Sigmoid colon (tissue), 4 donors: ENCODE data around the gene LRRC74A.

Experiments used
- POLR2AphosphoS5 ChIP-seq, 4 donors: sonication (generic); formaldehyde crosslinking; IDR thresholded peaks; one replicate each; pipeline ENCODE4 v1.6.1; 2017; ENCODE audit warnings: antibody characterized with exemption in 4 of 4
- TF ChIP-seq, protein P1 (sequence below), 4 experiments: fragments of 450-650 bp in 3 of 4; fragments of 200-600 bp in 1 of 4; IDR thresholded peaks; one replicate each; pipeline ENCODE4 v1.5.1; 2016 to 2019; ENCODE audit warnings: antibody characterized with exemption in 4 of 4, mild to moderate bottlenecking in 3 of 4, moderate library complexity in 2 of 4

DNA sequence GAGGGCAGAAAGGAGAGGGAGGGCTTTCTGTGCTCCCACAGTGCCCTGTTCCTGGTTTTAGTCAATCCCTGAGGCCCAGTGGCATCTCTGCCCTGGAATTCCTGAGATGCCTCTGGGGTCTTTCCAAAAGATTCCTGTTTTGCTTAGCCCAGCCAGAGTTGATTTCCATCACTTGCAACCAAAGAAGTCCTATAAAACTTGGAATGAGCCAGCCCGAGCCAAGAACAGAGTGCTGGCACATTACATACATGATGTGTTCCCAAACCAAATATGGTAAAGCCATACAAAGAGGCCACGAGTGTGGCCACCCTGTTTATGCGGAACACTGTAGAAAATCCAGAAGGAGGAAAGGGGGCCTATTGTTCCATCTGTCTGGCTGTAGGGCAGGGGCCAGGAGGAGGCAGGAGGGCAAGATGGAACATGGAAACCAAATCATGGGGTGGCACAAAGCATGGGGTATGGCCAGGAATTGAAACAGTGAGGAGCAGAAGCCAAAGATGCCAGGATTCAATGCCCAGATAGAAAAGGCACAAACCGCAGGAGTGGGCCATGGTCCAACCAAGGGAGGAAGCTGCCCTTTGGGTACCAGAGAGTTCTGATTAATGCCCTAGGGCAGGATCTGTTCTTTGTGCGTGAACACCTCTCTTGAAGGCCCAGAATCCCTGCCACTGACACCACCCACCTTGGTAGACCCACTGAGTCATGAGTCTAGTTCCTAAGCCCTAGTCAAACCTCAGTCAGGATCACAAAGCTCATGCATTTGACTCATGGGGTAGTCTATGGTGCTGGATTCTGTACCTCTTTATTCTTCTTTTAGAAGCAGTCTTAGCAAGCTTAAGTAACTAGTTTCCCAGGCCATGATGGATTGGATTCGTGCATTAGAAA lies 75.2 kb downstream of the LRRC74A start:
- peak in 3 of 4 donors; percentile 57 to 61 (median 59) for TF ChIP-seq POLR2AphosphoS5 (IDR thresholded peaks at IDR 0.05)
- TF ChIP-seq, protein P1, sequence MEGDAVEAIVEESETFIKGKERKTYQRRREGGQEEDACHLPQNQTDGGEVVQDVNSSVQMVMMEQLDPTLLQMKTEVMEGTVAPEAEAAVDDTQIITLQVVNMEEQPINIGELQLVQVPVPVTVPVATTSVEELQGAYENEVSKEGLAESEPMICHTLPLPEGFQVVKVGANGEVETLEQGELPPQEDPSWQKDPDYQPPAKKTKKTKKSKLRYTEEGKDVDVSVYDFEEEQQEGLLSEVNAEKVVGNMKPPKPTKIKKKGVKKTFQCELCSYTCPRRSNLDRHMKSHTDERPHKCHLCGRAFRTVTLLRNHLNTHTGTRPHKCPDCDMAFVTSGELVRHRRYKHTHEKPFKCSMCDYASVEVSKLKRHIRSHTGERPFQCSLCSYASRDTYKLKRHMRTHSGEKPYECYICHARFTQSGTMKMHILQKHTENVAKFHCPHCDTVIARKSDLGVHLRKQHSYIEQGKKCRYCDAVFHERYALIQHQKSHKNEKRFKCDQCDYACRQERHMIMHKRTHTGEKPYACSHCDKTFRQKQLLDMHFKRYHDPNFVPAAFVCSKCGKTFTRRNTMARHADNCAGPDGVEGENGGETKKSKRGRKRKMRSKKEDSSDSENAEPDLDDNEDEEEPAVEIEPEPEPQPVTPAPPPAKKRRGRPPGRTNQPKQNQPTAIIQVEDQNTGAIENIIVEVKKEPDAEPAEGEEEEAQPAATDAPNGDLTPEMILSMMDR (IDR thresholded peaks at IDR 0.05), result no peak
